Stimulated activated CD4-positive, alpha-beta T cell treated with anti-CD3 and anti-CD28 coated beads, Interleukin-1b, Interleukin-23, amount 100 ng/mL, for 24 hours (primary cell): ENCODE data around the gene CROCC2.
A peak's percentile ranks its signal among the peaks of the same experiment; 100 is the strongest.

Experiments
- DNase-seq, 4 experiments: peaks; one replicate each; pipeline ENCODE4 v3.0.0-alpha.2; 2020; ENCODE audit warnings: low read depth in 4 of 4, low spot score in 1 of 4

Gene CROCC2

DNA sequence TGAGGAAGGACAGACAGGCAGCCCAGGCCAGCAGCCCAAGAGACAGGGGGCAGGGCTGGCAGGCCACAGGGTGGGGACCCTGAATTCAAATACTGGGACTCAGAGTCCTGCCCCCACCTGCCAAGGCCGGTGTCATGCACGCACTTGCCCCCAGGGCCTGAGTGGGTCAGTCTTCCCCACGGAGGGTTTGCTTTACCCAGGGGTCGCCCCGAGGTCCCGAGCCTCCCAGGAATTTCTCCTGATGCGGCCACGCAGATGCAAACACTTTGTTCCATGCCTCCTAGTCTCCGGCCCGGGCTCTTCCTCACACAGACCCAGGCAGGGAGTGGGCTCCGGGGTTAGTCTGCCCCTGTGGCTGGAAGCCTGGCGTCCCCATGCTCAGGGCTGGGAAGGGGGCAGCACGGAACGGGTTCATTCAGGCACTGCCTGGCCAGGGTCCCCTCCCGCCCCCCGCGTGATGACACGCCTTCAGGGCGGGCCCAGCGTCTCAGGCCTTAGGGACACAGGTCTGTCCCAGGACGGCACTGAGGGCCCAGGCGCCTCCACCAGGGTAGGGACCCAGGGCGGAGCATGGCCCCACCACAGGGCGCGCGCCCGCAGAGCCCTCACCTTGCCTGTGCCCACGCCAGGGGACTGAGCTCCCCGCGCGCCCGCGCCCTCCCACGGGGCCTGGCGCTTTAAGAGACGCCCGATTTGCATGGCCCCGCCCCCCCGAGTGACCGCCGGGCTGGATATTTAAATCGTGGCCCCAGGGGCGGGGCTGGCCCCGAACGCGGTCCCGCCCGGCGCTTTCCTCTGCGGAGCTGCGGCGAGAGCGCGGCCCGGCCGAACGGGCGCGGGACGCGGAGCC, 91.9 kb downstream of the CROCC2 start, which contains the start of gene SNED1:
Gene SNED1, plus strand, starts transcription at position 763 of the 850 bp plus-strand sequence. CDS start 220 bp downstream, outside the sequence.
- peak in 1 of 4 experiments; percentile 28 for DNase-seq

DNA sequence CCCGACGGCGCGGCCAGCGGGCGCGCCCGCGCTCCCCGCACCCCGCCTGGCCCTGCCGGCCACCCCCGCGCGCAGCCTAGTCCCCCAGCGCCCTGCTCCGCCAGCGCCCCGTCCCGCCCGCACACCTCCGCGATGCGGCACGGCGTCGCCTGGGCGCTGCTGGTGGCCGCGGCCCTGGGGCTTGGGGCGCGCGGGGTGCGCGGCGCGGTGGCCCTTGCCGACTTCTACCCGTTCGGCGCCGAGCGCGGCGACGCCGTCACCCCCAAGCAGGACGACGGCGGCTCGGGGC, 92.5 kb downstream of the CROCC2 start:
- DNase-seq = no peak

DNA sequence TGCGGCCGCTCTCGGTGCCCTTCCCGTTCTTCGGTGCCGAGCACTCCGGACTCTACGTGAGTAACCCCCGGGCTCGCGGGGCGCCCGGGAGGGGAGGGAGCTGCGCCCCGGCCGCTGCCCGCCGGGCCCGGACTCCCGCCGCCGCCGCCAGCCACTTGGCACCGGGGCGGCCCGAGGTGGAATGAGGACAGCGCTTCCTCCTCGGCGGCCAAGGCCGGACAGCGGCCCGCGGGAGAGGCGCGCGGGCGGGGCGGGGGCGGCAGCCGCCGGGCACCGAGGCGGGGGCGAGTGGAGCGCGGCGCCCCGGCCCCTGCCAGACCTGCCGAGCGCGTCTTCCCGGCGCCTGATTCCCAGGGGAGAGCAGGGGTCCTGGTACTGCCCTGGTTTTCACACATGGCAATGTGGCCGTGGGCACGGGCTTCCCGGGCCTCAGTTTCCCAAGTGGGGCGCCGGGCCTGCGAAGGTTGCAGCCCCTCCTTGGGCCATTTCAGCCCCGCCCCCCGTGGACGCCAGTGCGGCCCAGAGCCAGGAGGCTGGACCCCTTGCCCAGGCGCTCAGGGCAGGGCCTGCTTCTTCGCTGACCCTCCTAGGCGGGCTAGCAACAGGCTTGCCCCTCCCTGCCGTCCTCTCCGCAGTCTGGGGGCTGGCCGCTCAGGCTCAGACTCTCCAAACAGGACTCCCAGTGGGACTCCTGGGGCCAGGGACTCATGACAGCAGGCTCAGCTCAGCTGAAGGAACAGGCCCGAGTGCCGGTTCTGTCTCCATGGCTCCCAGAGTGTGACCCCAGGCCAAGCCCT, 93.1 kb downstream of the CROCC2 start:
- DNase-seq = no peak

DNA sequence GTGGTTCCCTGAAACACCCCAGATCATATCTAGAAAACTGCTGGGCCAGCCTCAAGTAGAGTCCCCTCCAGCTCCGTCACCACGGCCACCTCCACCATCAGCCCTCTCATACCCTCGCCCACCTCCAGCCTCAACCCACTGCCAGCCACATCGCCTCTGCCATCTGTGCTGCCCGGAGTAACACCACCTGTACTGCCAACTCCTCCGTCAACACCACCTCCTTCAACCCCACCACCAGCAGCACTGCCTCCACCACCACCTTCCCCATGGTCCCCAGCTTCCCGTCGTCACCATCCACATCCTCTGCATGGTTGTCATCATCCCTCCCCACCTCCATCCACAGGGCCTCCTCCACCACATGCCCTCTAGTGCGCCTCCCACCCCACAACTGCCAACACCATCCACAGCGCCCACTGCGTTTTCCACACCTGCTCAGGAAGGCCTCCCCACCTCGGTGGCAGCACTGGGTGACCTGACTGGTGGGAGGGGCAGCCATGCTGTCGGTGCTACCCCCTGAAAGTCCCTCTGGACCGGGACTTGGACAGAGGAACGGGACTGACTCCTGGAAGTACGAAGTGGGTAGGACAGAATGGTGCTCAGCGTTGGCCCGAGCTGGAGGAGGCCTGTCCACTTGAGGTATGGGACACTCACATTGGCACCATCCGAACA, 93.9 kb downstream of the CROCC2 start:
- DNase-seq = no peak

DNA sequence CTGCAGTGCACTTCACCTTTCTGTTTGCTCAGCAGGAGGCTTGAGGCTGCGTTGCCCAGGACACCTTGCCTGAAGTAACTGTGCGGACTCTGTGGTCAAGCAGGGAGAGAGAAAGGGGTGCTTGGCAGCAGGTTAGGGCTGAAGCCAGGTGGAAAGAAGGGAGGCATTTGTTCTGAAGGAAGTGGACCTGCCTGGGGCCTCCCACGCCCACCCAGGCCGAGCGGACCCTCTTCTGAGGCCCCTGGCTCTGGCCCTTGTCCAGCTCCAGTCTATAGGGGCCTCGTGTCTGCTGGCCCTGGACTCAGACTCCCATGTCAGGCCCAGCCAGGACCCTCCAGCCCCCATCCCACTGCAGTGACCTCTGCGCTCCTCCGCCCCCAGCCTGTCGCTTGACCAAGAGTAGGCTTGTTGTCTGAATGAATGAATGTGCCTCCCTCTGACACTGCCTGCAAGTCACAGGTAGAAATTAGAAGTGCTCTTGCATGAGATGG, 94.7 kb downstream of the CROCC2 start:
- no peak for DNase-seq

DNA sequence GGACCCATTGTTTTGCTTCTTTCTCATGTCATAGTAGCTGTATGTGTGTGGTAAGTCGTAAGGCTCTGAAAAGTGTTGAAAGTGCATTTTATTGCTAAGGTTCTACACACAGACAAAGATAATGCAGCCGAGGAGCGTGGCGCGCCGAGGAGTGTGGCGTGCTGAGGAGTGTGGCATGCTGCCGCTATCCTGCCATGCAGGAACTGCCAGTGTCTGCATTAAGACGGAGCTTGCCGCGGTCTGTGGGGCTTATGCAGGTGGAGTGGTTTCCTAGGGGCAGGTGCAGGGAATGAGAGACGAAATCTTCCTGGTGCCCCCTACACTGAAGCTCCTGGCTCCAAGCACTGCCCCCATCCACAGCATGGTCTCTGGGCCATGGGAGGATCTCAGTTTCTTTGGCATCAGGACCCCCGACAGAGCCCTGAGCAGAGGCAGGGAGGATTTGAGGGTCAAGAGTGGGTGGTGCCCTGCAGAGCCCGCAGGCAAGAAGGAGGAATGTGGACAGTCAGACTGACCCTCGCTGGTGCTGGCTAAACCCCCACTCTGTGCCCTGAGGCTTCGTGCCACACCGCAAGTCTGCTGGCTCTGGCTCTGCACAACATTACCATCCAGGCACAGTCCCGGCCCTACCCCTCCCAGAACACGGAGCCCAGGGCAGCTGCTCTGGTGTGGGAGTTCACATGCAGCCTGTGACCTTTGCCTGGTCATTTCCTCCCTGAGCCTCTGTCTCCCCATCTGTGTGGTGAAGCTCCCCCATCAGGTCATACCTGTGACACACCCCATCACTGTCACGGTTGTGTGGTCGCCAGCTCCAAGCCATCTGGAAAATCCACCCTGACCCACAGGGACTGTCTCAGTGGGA, 95.5 kb downstream of the CROCC2 start:
- DNase-seq = no peak

DNA sequence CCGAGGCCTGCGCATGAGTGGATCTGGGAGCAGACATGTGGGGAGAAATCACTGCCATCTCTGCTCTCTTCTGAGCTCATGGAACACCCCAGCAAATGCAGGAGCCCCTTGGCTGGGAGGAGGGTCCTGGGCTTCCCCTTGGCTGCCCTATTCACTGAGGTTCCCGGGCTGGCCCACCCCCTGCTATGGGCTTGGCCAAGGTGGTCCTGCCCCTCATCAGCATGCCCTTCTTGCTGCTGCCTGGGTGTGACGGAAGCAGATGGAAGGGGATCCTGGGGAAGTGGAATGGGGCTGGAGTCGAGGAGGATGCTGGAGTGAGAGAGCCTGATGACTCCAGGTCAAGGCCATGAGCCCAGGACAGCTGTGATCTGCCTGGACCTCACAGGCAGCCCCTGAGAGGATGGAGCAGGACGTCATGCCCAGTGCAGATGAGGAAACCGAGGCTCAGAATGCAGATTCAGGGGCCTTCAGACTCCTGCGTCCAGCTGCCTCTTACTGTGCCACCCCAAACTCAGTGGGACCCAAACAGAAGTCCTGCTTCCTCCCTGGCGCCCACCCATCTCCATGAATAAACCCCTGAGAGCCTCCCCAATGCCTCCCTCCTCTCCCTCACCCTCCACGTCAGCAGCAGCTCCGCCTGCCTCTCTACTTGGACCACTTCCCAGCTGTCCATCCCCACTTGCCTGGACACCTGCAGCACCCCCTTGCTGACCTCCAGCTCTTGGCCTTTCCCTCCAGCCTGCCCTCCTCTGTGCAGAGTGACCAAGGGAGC, 96.3 kb downstream of the CROCC2 start:
- DNase-seq = no peak

DNA sequence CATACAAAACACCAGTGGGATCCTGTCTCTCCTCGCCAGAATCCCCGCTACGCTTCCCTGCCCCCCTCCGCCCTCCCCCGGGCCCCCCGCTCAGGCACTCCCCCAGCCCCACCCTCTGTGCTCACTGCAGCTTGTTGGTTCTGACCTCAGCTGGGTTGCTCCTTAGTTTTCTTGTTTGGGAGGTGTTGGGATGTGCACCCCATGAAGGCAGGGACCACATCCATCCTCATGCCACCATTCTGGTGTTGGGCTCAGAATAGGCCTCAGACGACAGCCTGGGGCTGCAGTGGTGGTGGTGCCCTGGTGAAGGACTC, 96.9 kb downstream of the CROCC2 start:
- DNase-seq = no peak

DNA sequence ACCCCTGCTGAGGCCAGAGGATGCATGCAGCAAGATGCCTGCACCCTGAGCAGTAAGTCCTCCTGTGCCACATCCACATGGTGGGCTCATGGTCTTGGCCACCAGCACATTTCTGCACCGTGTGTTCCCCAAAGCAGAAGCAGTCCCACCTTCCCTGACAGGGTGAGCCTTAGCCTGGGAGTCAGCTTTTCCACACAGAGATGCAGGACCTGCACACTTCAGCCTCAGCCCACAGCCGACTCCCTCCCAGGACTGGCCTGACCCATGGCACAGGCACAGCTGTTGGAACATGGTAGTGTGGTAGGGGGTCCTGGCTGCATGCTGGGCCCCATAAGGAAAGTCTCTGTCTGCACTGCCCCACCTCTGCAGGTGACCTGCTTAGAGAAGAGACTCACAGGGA, 97.2 kb downstream of the CROCC2 start:
- no peak for DNase-seq

DNA sequence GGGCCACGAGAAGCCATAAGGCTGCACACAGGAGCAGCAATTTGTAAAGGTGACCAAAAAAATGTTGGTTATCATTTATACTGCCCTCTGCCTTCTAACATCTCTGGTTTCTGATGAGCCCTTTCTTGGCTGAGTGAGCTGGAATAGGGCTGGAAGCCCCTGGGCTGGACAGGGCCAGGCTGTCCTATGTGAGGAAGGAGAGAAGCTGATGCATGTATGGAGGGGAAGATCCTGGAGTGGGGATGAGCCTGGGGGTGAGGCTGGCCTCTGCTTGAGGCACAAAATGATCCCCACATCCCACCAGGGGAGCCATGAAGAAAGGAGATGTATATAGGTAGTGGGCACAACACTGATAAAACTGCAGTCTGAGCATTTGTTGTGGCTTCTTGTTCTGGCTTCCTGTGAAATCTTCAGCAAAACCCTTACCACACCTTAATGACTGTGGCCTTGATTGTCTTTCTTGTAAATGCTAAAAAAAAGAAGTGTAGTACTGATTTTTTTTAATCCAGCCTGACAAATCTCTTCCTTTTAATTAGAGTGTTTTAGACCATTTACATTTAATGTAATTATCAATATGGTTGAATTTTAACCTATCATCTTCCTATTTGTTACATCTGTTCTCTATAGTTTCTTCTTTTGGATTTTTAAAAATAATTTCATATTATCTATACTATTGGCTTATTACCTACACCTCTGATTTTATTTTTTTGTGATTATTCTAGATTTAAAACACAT, 97.9 kb downstream of the CROCC2 start:
- DNase-seq = no peak

DNA sequence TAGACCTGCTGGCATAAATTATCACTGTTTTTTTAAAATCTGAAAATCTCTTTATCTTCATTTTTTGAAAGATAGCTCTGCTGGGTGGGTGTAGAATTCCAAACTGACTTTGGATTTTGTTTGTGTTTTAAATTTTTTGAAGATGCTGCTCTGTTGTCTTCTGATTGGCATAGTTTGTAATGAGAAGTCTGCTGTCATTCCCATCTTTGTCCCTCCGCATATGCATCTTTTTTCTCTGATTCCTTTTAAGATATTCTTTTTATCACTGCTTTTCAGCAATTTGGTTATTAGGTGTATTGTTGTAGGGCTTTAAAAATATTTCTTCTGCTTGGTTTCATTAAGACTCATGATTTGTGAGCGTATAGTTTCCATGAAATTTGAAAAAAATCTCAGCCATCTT, 99.4 kb downstream of the CROCC2 start:
- DNase-seq = no peak

DNA sequence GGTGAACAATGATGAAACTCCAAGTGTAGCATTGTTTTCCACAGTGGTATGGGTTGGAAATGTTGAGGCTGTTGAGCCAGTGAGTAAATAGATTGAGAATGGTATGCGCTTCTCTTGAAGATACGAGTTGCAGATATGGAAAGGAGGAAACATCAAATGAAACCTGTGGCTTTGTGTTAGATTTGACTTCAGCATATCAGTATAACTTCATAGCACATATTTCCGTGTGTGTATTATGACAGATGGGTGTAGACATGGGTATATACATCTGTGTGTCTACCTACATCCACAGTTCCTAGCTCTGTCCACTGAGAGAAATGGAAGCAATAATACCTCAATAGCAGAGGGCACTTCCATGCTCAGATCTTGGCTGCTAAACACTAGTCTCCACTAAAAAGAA, 100.3 kb downstream of the CROCC2 start:
- no peak for DNase-seq

DNA sequence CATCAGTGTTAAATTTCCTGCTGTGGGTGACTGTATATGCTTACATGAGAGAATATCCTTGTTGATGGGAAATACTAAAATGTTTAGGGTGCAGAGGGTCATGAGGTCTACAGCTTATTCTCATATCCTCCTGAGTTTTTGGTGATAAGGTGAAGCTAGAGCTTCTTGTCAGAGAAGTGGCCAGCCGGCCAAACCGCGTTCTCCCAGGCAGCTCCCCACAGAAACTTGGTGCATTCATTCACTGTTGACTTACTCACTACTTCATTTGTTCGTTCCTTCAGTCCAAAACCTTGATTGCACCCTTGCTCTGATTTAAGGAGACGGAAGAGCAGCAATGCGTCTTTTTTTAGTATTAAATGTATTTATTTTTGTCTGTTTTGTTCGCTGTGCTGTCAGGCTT, 101.0 kb downstream of the CROCC2 start:
- no peak for DNase-seq

DNA sequence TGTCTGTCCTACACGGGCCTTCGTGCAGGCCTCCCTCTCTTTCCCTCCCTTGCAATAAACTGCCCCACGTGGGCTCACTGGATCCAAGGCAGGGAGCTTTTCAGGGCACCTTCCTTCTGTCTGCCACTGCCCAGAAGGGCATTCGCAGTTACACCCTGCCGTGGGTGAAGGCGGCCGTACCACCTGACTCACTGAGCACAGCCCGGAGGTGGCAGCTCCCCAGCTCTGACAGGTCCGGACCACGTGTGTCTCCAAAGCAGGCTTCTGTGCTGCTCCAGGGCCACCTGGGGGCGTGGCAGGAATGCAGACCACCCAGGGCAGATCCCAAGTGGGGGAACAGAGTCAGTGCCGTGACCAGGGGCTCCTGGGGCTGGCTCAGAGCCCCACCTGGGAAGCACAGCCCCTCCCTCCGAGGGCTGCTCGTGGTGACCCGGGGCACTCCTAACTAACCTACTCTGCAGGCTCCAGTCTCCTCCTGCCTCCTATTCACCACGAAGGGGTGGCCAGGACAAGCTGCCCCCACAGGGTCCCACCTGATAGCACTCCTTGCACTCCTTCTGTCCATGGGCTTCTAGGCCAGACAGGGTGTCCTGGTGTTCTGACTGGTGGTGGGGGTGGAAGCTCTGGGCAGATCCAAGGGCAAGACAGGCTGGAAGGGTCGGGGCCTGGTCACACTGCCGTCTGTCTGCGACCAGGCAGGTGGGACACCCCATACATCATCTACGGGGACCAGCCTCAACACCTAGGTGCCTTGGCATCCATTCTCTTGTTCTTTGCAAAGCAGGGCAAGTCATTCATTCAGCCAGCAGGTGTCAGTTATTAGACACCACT, 102.0 kb downstream of the CROCC2 start:
- DNase-seq = no peak

DNA sequence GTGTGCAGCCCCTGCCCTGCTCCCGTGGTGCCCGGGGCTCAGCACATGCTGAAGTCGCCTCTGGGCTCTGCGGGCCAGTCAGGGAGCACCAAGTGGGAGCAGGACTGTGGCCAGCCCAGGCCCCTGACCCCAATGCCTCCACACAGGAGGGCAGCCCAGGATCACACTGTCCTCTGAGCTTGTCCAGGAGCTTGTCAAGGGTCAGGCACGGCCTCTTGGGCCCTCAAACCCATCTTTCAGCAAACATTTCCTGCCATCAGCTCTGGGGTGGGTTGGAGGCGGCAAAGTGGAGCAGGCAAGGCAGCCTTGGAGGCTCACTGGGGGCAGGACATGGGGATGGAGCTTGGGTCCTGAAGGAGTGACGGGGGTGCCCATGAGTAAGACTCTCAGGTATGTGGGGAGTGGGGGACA, 102.6 kb downstream of the CROCC2 start:
- no peak for DNase-seq

DNA sequence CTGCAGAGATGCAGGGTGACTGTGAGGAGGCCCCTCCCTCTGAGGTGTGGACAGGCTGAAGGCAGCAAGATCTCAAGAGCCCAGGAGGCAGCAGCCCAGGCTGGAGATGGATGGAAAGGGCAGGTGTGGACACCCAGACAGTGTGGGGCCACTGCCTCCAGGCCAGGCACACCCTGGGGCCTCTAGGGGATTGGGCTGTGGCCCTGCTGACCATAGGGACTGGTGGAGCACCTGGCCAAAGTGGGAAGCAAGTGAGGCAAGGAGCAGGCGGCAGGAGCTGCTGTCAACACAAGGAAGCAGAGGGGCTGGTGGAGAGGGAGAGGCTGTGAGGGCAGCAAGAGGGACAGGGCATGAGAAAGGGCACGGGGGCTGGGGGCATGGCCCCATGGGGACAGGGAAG, 103.1 kb downstream of the CROCC2 start:
- no peak for DNase-seq

DNA sequence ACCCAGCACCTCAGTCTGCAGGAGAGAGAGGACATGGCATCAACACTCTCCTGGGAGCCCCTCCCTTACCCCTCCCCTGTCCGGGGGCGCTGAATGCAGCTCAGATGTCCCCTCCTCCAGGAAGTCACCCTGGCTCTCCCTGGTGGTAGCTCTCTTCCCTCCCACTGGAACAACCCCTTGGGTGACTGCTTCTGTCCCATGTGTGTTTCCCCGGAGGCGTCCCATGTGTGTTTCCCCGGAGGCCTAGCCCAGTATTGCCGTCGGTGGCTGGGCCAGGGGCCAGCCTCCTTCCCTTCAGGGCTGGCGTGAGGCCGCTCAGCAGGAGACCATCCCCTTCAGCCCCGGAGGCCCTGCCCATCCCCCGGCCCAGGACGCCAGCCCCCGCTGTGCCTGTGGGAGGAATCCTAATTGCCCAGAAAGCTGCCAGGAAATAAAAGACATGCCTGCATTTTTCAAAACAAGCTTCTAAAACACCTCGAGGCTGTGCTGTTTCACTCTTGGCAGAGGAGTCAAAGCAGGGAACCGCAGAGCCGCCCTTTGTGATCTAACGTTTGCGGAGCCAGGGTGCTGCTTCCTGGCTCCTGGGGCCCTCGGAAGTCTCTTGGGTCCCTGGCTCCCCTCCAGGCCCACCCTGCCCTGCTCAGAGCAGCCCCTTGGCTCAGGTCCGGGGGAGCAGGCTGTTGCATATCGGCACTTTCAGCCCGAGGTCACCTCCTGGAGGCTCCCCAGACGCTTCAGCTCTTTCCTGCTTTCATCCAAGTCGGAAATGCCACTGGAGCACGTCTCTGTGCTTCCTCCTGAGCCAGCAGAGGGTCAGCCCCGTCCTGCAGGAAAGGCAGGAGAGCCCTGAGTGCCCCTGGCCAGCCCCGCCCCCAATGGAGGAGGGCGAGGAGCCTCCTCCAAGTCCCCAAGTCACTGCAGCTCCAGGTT, 103.7 kb downstream of the CROCC2 start:
- DNase-seq = peak in 1 of 4 experiments; percentile 18
